Measurements from ENCODE around the gene FGD5.

FGD5 gene

DNA sequence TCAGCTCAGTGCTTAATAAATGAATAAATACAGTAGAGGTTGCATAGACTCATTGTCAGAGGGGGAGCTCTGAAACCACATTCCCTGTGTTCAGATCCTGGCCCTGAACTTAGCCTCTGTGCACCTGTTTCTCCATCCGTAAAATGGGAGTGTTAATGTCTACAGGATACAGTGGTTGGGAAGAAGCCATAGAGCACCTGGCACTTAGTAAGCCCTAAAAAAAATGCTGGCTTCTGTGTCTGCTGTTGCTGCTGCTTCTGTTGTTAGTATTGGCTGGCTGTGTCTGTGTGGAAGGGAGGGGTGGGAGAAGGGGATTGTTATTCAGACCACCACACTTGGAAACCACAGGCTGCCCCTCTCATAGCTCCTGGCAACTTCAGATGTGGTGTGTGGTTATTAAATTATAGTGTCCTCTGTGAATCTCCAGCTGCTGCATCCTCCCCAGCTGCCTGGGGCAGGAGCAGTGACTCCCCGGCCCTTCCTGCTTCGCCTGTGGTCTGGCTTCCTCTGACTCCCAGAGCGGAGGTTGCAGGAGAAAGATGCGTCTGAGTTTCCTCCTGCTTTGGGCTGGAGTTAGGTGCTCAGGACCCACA, 31.0 kb downstream of the FGD5 start:
- peaks cover 16 to 19% of the 10 kb centered on the region in 2 donors for H3K4me1 ChIP-seq (ENCODE audit: control insufficient read depth in 1 of 2, insufficient read depth in 2 of 2, low read length in 2 of 2)
- H3K27ac ChIP-seq (ENCODE audit: low read depth, low read length), result no peak overlapping the region
- no peak overlapping the region for H3K4me3 ChIP-seq (ENCODE audit: low read depth in 1 of 2, low read length in 2 of 2)
- H3K27me3 ChIP-seq (ENCODE audit: control insufficient read depth in 1 of 2, insufficient read depth in 2 of 2, low read length in 2 of 2), result no peaks in the 10 kb centered on the region
- H3K9ac ChIP-seq (ENCODE audit: low read depth in 1 of 2, low read length in 2 of 2), result no peak overlapping the region
- no peaks in the 10 kb centered on the region for H3K9me3 ChIP-seq (ENCODE audit: control insufficient read depth in 1 of 2, low read length in 2 of 2)
- no peaks in the 10 kb centered on the region for H3K36me3 ChIP-seq (ENCODE audit: control insufficient read depth in 1 of 2, insufficient read depth in 2 of 2, low read length in 2 of 2)

DNA sequence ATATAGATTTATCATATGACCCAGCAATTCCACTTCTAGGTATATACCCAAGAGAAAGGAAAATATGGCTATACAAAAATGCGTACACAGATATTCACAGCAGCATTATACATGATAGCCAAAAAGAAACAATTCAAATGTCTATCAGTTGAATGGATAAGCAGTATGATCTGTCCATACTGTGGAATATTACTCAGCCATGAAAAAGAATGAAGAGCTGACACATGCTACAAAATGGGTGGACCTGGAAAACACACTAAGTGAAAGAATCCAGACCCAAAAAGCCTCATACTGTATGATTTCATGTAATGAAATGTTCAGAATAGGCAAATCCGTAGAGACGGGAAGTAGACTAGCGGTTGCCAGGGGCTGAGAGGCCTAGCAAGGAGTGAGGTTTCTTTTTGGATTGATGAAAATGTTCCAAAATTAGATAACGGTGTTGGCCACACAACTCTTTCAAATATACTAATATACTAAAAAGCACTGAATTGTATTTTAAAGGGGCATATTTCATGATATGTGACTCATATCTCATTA, 33.4 kb downstream of the FGD5 start:
- H3K9ac ChIP-seq (ENCODE audit: low read depth in 1 of 2, low read length in 2 of 2), result no peak overlapping the region
- H3K36me3 ChIP-seq (ENCODE audit: control insufficient read depth in 1 of 2, insufficient read depth in 2 of 2, low read length in 2 of 2), result no peaks in the 10 kb centered on the region
- peaks cover 13% of the 10 kb centered on the region in 2 donors for H3K4me1 ChIP-seq (ENCODE audit: control insufficient read depth in 1 of 2, insufficient read depth in 2 of 2, low read length in 2 of 2)
- H3K27me3 ChIP-seq (ENCODE audit: control insufficient read depth in 1 of 2, insufficient read depth in 2 of 2, low read length in 2 of 2), result no peaks in the 10 kb centered on the region
- H3K9me3 ChIP-seq (ENCODE audit: control insufficient read depth in 1 of 2, low read length in 2 of 2), result no peaks in the 10 kb centered on the region
- H3K27ac ChIP-seq (ENCODE audit: low read depth, low read length), result no peak overlapping the region
- no peak overlapping the region for H3K4me3 ChIP-seq (ENCODE audit: low read depth in 1 of 2, low read length in 2 of 2)

DNA sequence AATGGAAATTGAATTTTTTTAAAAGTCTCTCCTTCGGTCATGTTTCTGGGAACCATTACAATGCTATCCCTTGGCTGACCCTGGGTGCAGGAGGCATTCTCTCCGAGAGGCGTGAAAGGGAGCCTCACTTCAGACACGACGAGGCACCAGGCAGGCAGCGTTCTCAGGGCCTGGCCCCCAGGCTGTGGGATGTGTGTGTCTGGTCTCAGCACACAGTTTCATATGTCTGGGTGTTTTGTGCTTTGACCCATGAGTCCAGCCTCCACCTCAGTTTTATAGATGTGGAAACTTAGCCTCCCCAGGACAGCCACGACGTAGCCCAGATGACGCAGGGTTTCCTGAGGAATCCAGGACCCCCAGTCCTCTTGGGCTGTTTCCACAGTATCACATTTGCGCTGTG, 34.0 kb downstream of the FGD5 start:
- no peaks in the 10 kb centered on the region for H3K36me3 ChIP-seq (ENCODE audit: control insufficient read depth in 1 of 2, insufficient read depth in 2 of 2, low read length in 2 of 2)
- no peak overlapping the region for H3K27ac ChIP-seq (ENCODE audit: low read depth, low read length)
- H3K4me3 ChIP-seq (ENCODE audit: low read depth in 1 of 2, low read length in 2 of 2), result no peak overlapping the region
- H3K27me3 ChIP-seq (ENCODE audit: control insufficient read depth in 1 of 2, insufficient read depth in 2 of 2, low read length in 2 of 2), result no peaks in the 10 kb centered on the region
- no peaks in the 10 kb centered on the region for H3K9me3 ChIP-seq (ENCODE audit: control insufficient read depth in 1 of 2, low read length in 2 of 2)
- peaks cover 7 to 9% of the 10 kb centered on the region in 2 donors for H3K4me1 ChIP-seq (ENCODE audit: control insufficient read depth in 1 of 2, insufficient read depth in 2 of 2, low read length in 2 of 2)
- H3K9ac ChIP-seq (ENCODE audit: low read depth in 1 of 2, low read length in 2 of 2), result no peak overlapping the region

GRCh38 chr3:14853271-14853951, 34.6 kb downstream of the FGD5 start:
- H3K27me3 ChIP-seq (ENCODE audit: control insufficient read depth in 1 of 2, insufficient read depth in 2 of 2, low read length in 2 of 2), result no peaks in the 10 kb centered on the region
- no peak overlapping the region for H3K27ac ChIP-seq (ENCODE audit: low read depth, low read length)
- peaks cover 0 to 2% of the 10 kb centered on the region in 2 donors for H3K4me1 ChIP-seq (ENCODE audit: control insufficient read depth in 1 of 2, insufficient read depth in 2 of 2, low read length in 2 of 2)
- H3K4me3 ChIP-seq (ENCODE audit: low read depth in 1 of 2, low read length in 2 of 2), result no peak overlapping the region
- no peaks in the 10 kb centered on the region for H3K36me3 ChIP-seq (ENCODE audit: control insufficient read depth in 1 of 2, insufficient read depth in 2 of 2, low read length in 2 of 2)
- no peaks in the 10 kb centered on the region for H3K9me3 ChIP-seq (ENCODE audit: control insufficient read depth in 1 of 2, low read length in 2 of 2)
- H3K9ac ChIP-seq (ENCODE audit: low read depth in 1 of 2, low read length in 2 of 2), result no peak overlapping the region

DNA sequence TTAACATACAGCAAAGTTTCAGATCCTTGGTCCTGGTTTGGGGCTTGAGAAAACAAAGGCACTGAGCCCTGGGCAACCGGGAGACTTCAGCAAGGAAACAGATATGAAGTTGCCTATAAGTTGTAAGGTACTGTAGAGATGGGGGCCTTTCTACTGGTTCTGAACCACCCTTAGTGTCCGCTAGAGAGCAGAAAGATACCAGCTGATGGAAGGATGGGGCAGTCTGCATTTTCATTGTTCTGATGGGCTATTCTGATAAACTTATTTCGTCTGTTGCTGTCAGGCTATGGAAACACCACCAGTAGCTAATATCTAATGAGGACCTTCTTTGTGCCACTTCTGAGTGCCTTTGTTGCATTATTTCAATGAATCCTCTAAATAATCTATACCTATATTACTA, 38.7 kb downstream of the FGD5 start:
- H3K9me3 ChIP-seq (ENCODE audit: control insufficient read depth in 1 of 2, low read length in 2 of 2), result no peaks in the 10 kb centered on the region
- H3K27ac ChIP-seq (ENCODE audit: low read depth, low read length), result no peak overlapping the region
- no peaks in the 10 kb centered on the region for H3K36me3 ChIP-seq (ENCODE audit: control insufficient read depth in 1 of 2, insufficient read depth in 2 of 2, low read length in 2 of 2)
- no peaks in the 10 kb centered on the region for H3K4me1 ChIP-seq (ENCODE audit: control insufficient read depth in 1 of 2, insufficient read depth in 2 of 2, low read length in 2 of 2)
- no peak overlapping the region for H3K9ac ChIP-seq (ENCODE audit: low read depth in 1 of 2, low read length in 2 of 2)
- no peaks in the 10 kb centered on the region for H3K27me3 ChIP-seq (ENCODE audit: control insufficient read depth in 1 of 2, insufficient read depth in 2 of 2, low read length in 2 of 2)
- H3K4me3 ChIP-seq (ENCODE audit: low read depth in 1 of 2, low read length in 2 of 2), result no peak overlapping the region

DNA sequence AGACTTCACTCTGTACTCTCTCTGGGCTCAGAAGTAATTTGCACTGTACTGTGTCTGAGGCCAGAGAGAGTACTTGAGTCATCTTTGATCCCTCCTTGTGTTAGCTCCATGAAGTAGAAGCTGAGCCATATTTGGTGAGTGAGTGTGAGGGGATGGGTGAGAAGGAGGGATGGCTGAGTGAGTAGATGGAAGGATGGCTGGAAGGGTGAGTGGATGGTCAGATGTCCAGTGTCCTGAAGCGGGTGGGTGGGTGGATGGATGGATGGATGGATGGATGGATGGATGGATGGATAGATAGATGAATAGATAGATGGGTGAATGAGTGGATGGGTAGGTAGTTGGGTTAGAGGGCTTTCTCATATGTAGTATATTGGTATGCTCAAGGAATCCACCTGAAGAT, 39.3 kb downstream of the FGD5 start:
- Histone ChIP-seq H3K9ac (ENCODE audit: low read depth in 1 of 2, low read length in 2 of 2) (no peak overlapping the region), H3K27me3 (ENCODE audit: control insufficient read depth in 1 of 2, insufficient read depth in 2 of 2, low read length in 2 of 2) (no peaks in the 10 kb centered on the region), H3K9me3 (ENCODE audit: control insufficient read depth in 1 of 2, low read length in 2 of 2) (no peaks in the 10 kb centered on the region), H3K27ac (ENCODE audit: low read depth, low read length) (no peak overlapping the region), H3K4me3 (ENCODE audit: low read depth in 1 of 2, low read length in 2 of 2) (no peak overlapping the region), H3K36me3 (ENCODE audit: control insufficient read depth in 1 of 2, insufficient read depth in 2 of 2, low read length in 2 of 2) (no peaks in the 10 kb centered on the region), H3K4me1 (ENCODE audit: control insufficient read depth in 1 of 2, insufficient read depth in 2 of 2, low read length in 2 of 2) (no peaks in the 10 kb centered on the region)

- Histone ChIP-seq H3K36me3 (ENCODE audit: control insufficient read depth in 1 of 2, insufficient read depth in 2 of 2, low read length in 2 of 2) (peaks cover 4 to 8% of the 10 kb centered on the region in 2 donors), H3K27ac (ENCODE audit: low read depth, low read length) (no peak overlapping the region), H3K4me3 (ENCODE audit: low read depth in 1 of 2, low read length in 2 of 2) (no peak overlapping the region), H3K4me1 (ENCODE audit: control insufficient read depth in 1 of 2, insufficient read depth in 2 of 2, low read length in 2 of 2) (no peaks in the 10 kb centered on the region), H3K27me3 (ENCODE audit: control insufficient read depth in 1 of 2, insufficient read depth in 2 of 2, low read length in 2 of 2) (no peaks in the 10 kb centered on the region), H3K9ac (ENCODE audit: low read depth in 1 of 2, low read length in 2 of 2) (no peak overlapping the region), H3K9me3 (ENCODE audit: control insufficient read depth in 1 of 2, low read length in 2 of 2) (no peaks in the 10 kb centered on the region)
These were observed 41.1 kb downstream of the FGD5 start for GRCh38 chr3:14859880-14860279.

- no peak overlapping the region for H3K4me3 ChIP-seq (ENCODE audit: low read depth in 1 of 2, low read length in 2 of 2)
- H3K27ac ChIP-seq (ENCODE audit: low read depth, low read length), result no peak overlapping the region
- no peaks in the 10 kb centered on the region for H3K9me3 ChIP-seq (ENCODE audit: control insufficient read depth in 1 of 2, low read length in 2 of 2)
- H3K9ac ChIP-seq (ENCODE audit: low read depth in 1 of 2, low read length in 2 of 2), result no peak overlapping the region
- H3K36me3 ChIP-seq (ENCODE audit: control insufficient read depth in 1 of 2, insufficient read depth in 2 of 2, low read length in 2 of 2), result peaks cover 4 to 8% of the 10 kb centered on the region in 2 donors
- H3K4me1 ChIP-seq (ENCODE audit: control insufficient read depth in 1 of 2, insufficient read depth in 2 of 2, low read length in 2 of 2), result no peaks in the 10 kb centered on the region
- H3K27me3 ChIP-seq (ENCODE audit: control insufficient read depth in 1 of 2, insufficient read depth in 2 of 2, low read length in 2 of 2), result no peaks in the 10 kb centered on the region
These were observed 42.3 kb downstream of the FGD5 start for GRCh38 chr3:14861031-14861430.

- Histone ChIP-seq H3K36me3 (ENCODE audit: control insufficient read depth in 1 of 2, insufficient read depth in 2 of 2, low read length in 2 of 2) (peaks cover 4 to 8% of the 10 kb centered on the region in 2 donors), H3K9ac (ENCODE audit: low read depth in 1 of 2, low read length in 2 of 2) (no peak overlapping the region), H3K27ac (ENCODE audit: low read depth, low read length) (no peak overlapping the region), H3K9me3 (ENCODE audit: control insufficient read depth in 1 of 2, low read length in 2 of 2) (no peaks in the 10 kb centered on the region), H3K4me3 (ENCODE audit: low read depth in 1 of 2, low read length in 2 of 2) (no peak overlapping the region), H3K4me1 (ENCODE audit: control insufficient read depth in 1 of 2, insufficient read depth in 2 of 2, low read length in 2 of 2) (no peaks in the 10 kb centered on the region), H3K27me3 (ENCODE audit: control insufficient read depth in 1 of 2, insufficient read depth in 2 of 2, low read length in 2 of 2) (no peaks in the 10 kb centered on the region)
These were observed 42.9 kb downstream of the FGD5 start for GRCh38 chr3:14861446-14862302.

- Histone ChIP-seq H3K9me3 (ENCODE audit: control insufficient read depth in 1 of 2, low read length in 2 of 2) (no peaks in the 10 kb centered on the region), H3K36me3 (ENCODE audit: control insufficient read depth in 1 of 2, insufficient read depth in 2 of 2, low read length in 2 of 2) (peaks cover 4 to 8% of the 10 kb centered on the region in 2 donors), H3K9ac (ENCODE audit: low read depth in 1 of 2, low read length in 2 of 2) (no peak overlapping the region), H3K4me3 (ENCODE audit: low read depth in 1 of 2, low read length in 2 of 2) (no peak overlapping the region), H3K4me1 (ENCODE audit: control insufficient read depth in 1 of 2, insufficient read depth in 2 of 2, low read length in 2 of 2) (no peaks in the 10 kb centered on the region), H3K27me3 (ENCODE audit: control insufficient read depth in 1 of 2, insufficient read depth in 2 of 2, low read length in 2 of 2) (no peaks in the 10 kb centered on the region), H3K27ac (ENCODE audit: low read depth, low read length) (no peak overlapping the region)
These were observed 43.5 kb downstream of the FGD5 start for GRCh38 chr3:14862303-14862660.
